H9 (cell line): ENCODE data around the gene MAPKAPK3. TPM values are rescaled to one million over a fixed set of nuclear protein-coding genes. Genes with fewer than 3 reads are reported as not detected.

Experiments used
- DNase-seq: peaks from one replicate; pipeline ENCODE4 v3.0.0-alpha.2; 2017
- H2AFZ ChIP-seq: one replicate; pipeline ENCODE4 v1.6.1; 2013; ENCODE audit warnings: mild to moderate bottlenecking, low read length, control low read depth, moderate library complexity
- H2AK5ac ChIP-seq: 2 replicates; pipeline ENCODE4 v1.6.1; 2013; ENCODE audit warnings: low read length, control low read depth, mixed read lengths; ENCODE audit not compliant: insufficient read length
- H2BK120ac ChIP-seq: one replicate; pipeline ENCODE4 v1.6.1; 2013; ENCODE audit warnings: low read depth, mild to moderate bottlenecking, low read length, control low read depth, inconsistent platforms; ENCODE audit not compliant: poor library complexity, severe bottlenecking
- H2BK12ac ChIP-seq: 2 replicates; pipeline ENCODE4 v1.6.1; 2013; ENCODE audit warnings: low read length, control low read depth, mixed read lengths, low read depth; ENCODE audit not compliant: insufficient read length
- H2BK15ac ChIP-seq: 2 replicates; pipeline ENCODE4 v1.6.1; 2013; ENCODE audit warnings: low read depth, low read length, control low read depth
- H2BK20ac ChIP-seq: one replicate; pipeline ENCODE4 v1.6.1; 2013; ENCODE audit warnings: low read depth, mild to moderate bottlenecking, low read length, control low read depth, inconsistent platforms; ENCODE audit not compliant: poor library complexity, severe bottlenecking
- H2BK5ac ChIP-seq: 2 replicates; pipeline ENCODE4 v1.6.1; 2013; ENCODE audit warnings: low read length, control low read depth, mixed read lengths; ENCODE audit not compliant: insufficient read length
- H3K14ac ChIP-seq: 2 replicates; pipeline ENCODE4 v1.6.1; 2013; ENCODE audit warnings: low read length, control low read depth; ENCODE audit not compliant: insufficient read depth
- H3K18ac ChIP-seq: 2 replicates; pipeline ENCODE4 v1.6.1; 2013; ENCODE audit warnings: low read depth, mild to moderate bottlenecking, mixed read lengths, low read length, control low read depth; ENCODE audit not compliant: insufficient read length
- H3K23ac ChIP-seq: 2 replicates; pipeline ENCODE4 v1.6.1; 2013; ENCODE audit warnings: low read length, control low read depth, mixed read lengths, low read depth; ENCODE audit not compliant: insufficient read length
- H3K23me2 ChIP-seq: 2 replicates; pipeline ENCODE4 v1.6.1; 2013; ENCODE audit warnings: low read depth, mild to moderate bottlenecking, mixed read lengths, low read length, control low read depth; ENCODE audit not compliant: insufficient read length, poor library complexity, severe bottlenecking
- H3K27ac ChIP-seq: 2 replicates; pipeline ENCODE4 v1.5.1; 2013; ENCODE audit warnings: low read length, control low read depth, mixed read lengths, low read depth; ENCODE audit not compliant: insufficient read length
- H3K27me3 ChIP-seq: 2 replicates; pipeline ENCODE4 v1.6.1; 2013; ENCODE audit warnings: low read length, control low read depth, inconsistent platforms; ENCODE audit not compliant: insufficient read depth
- H3K4ac ChIP-seq: 2 replicates; pipeline ENCODE4 v1.6.1; 2013; ENCODE audit warnings: low read depth, mild to moderate bottlenecking, control low read depth, inconsistent platforms, low read length, moderate library complexity
- H3K4me1 ChIP-seq: 2 replicates; pipeline ENCODE4 v1.6.1; 2013; ENCODE audit warnings: low read length, control low read depth, inconsistent platforms; ENCODE audit not compliant: insufficient read depth
- H3K4me2 ChIP-seq: 2 replicates; pipeline ENCODE4 v1.6.1; 2013; ENCODE audit warnings: low read length, control low read depth, mixed read lengths; ENCODE audit not compliant: insufficient read length, insufficient read depth
- H3K56ac ChIP-seq: 2 replicates; pipeline ENCODE4 v1.6.1; 2013; ENCODE audit warnings: low read depth, mild to moderate bottlenecking, mixed read lengths, low read length, control low read depth; ENCODE audit not compliant: insufficient read length
- H3K79me1 ChIP-seq: 2 replicates; pipeline ENCODE4 v1.6.1; 2013; ENCODE audit warnings: low read depth, mild to moderate bottlenecking, moderate library complexity, low read length, control low read depth, inconsistent platforms; ENCODE audit not compliant: insufficient read depth, poor library complexity, severe bottlenecking
- H3K79me2 ChIP-seq: 2 replicates; pipeline ENCODE4 v1.6.1; 2013; ENCODE audit warnings: low read length, control low read depth, inconsistent platforms; ENCODE audit not compliant: insufficient read depth
- H3K9ac ChIP-seq: 2 replicates; pipeline ENCODE4 v1.6.1; 2013; ENCODE audit warnings: low read length, control low read depth, mixed read lengths; ENCODE audit not compliant: insufficient read length; ENCODE audit errors: extremely low read depth
- H3K9me3 ChIP-seq: one replicate; pipeline ENCODE4 v1.6.1; 2013; ENCODE audit warnings: low read depth, low read length, inconsistent platforms; ENCODE audit not compliant: control insufficient read depth
- H3T11ph ChIP-seq: one replicate; pipeline ENCODE4 v1.6.1; 2013; ENCODE audit warnings: mild to moderate bottlenecking, low read length, control low read depth, inconsistent platforms
- H4K20me1 ChIP-seq: one replicate; pipeline ENCODE4 v1.6.1; 2013; ENCODE audit not compliant: control insufficient read depth, insufficient read length, insufficient read depth
- H4K5ac ChIP-seq: 2 replicates; pipeline ENCODE4 v1.6.1; 2013; ENCODE audit warnings: low read depth, mild to moderate bottlenecking, mixed read lengths, low read length, control low read depth; ENCODE audit not compliant: insufficient read length
- H4K8ac ChIP-seq: replicated peaks from 2 replicates; pipeline ENCODE4 v1.6.1; 2013; ENCODE audit warnings: low read length, control low read depth, mixed read lengths, low read depth; ENCODE audit not compliant: insufficient read length
- H4K91ac ChIP-seq: 2 replicates; pipeline ENCODE4 v1.6.1; 2013; ENCODE audit warnings: low read depth, mild to moderate bottlenecking, moderate library complexity, mixed read lengths, low read length, control low read depth; ENCODE audit not compliant: insufficient read length
- H3K27ac Mint-ChIP-seq, 3 experiments: 2 replicates in 2 of 3; 3 replicates in 1 of 3; pipeline ENCODE4 v1.8.0; 2020 to 2021; ENCODE audit warnings: mixed read lengths in 3 of 3, mild to moderate bottlenecking in 1 of 3, moderate library complexity in 1 of 3
- H3K27me3 Mint-ChIP-seq: 2 replicates; pipeline ENCODE4 v1.8.0; 2021; ENCODE audit warnings: low read depth, mild to moderate bottlenecking, moderate library complexity, mixed read lengths
- H3K36me3 Mint-ChIP-seq, 3 experiments: 2 replicates in 2 of 3; 3 replicates in 1 of 3; pipeline ENCODE4 v1.8.0; 2020 to 2021; ENCODE audit warnings: low read depth in 3 of 3, mixed read lengths in 3 of 3; ENCODE audit not compliant: insufficient read depth in 1 of 3
- H3K4me1 Mint-ChIP-seq, 2 experiments: 2 replicates each; pipeline ENCODE4 v1.8.0; 2020; ENCODE audit warnings: mixed read lengths in 2 of 2
- H3K4me3 Mint-ChIP-seq, 2 experiments: 2 replicates in 1 of 2; 3 replicates in 1 of 2; pipeline ENCODE4 v1.8.0; 2020 to 2021; ENCODE audit warnings: mild to moderate bottlenecking in 2 of 2, mixed read lengths in 2 of 2, moderate library complexity in 1 of 2
- H3K9me3 Mint-ChIP-seq, 2 experiments: 2 replicates in 1 of 2; 3 replicates in 1 of 2; pipeline ENCODE4 v1.8.0; 2020; ENCODE audit warnings: mild to moderate bottlenecking in 2 of 2, mixed read lengths in 2 of 2, moderate library complexity in 1 of 2
- WGBS: extraction: QIAGEN DNeasy Blood & Tissue Kit; methylation state at CpG from one replicate; pipeline ENCODE4 v1.1.7; 2013; ENCODE audit warnings: missing lambda C conversion rate, low lambda C conversion rate, mixed read lengths; ENCODE audit not compliant: insufficient read length; ENCODE audit errors: extremely low coverage; 5-methylcytosine and 5-hydroxymethylcytosine counted together
- total RNA-seq: library from RNA; stranded (reverse); gene quantifications from 2 replicates; pipeline ENCODE4 v1.2.1, GENCODE V29; 2021
- TF ChIP-seq, protein P1 (sequence below): fragments of 200-600 bp; sonication (generic); conservative IDR thresholded peaks from 3 replicates; pipeline ENCODE4 v1.8.0; 2021; ENCODE audit warnings: antibody characterized with exemption, mild to moderate bottlenecking

The MAPKAPK3 gene
- total RNA-seq, 1 experiment from 2014 or later = 57.9 TPM

- Histone ChIP-seq H2BK12ac (no peak overlapping the region), H2BK20ac (no peak overlapping the region), H3K4me1 (no peaks in the 10 kb centered on the region; the same call in 1 of the 2 replicates), H3K23ac (no peak overlapping the region), H2BK5ac (no peak overlapping the region), H2BK15ac (no peak overlapping the region), H3K18ac (no peak overlapping the region), H4K8ac (no peak overlapping the region), H3K4ac (no peak overlapping the region), H4K20me1 (no peaks in the 10 kb centered on the region), H3K23me2 (peaks cover 4% of the 10 kb centered on the region), H3K79me1 (no peaks in the 10 kb centered on the region), H2BK120ac (no peak overlapping the region), H3K27ac (no peak overlapping the region), H3K4me2 (no peak overlapping the region), H3K79me2 (no peaks in the 10 kb centered on the region), H3K14ac (no peak overlapping the region), H4K91ac (no peak overlapping the region), H3T11ph (no peak overlapping the region), H3K9ac (no peak overlapping the region), H2AK5ac (no peak overlapping the region), H3K56ac (no peak overlapping the region), H3K9me3 (no peaks in the 10 kb centered on the region), H4K5ac (no peak overlapping the region), H2AFZ (no peak overlapping the region), H3K27me3 (peaks cover 3% of the 10 kb centered on the region; the same call in 1 of the 2 replicates)
- TF ChIP-seq, protein P1, sequence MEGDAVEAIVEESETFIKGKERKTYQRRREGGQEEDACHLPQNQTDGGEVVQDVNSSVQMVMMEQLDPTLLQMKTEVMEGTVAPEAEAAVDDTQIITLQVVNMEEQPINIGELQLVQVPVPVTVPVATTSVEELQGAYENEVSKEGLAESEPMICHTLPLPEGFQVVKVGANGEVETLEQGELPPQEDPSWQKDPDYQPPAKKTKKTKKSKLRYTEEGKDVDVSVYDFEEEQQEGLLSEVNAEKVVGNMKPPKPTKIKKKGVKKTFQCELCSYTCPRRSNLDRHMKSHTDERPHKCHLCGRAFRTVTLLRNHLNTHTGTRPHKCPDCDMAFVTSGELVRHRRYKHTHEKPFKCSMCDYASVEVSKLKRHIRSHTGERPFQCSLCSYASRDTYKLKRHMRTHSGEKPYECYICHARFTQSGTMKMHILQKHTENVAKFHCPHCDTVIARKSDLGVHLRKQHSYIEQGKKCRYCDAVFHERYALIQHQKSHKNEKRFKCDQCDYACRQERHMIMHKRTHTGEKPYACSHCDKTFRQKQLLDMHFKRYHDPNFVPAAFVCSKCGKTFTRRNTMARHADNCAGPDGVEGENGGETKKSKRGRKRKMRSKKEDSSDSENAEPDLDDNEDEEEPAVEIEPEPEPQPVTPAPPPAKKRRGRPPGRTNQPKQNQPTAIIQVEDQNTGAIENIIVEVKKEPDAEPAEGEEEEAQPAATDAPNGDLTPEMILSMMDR = no peak
- Mint-ChIP-seq H3K4me3 (no peak overlapping the region), H3K27me3 (peaks cover 37% of the 10 kb centered on the region), H3K9me3 (no peaks in the 10 kb centered on the region), H3K36me3 (no peaks in the 10 kb centered on the region; a peak in 1 of 7 replicates), H3K27ac (no peak overlapping the region), H3K4me1 (peaks cover 28 to 32% of the 10 kb centered on the region in 2 experiments)
- DNase-seq = no peak
- WGBS = no CpG with 5 or more reads among the region's 4 CpGs
Observed at GRCh38 chr3:50671331-50671730, 54.4 kb downstream of the MAPKAPK3 start.
